OCI-LY3 (cell line): Measurements from ENCODE around the gene ADRA2B.

Source experiments
- H2AFZ ChIP-seq: fragments of 200-600, 300-600 bp; shearing (Covaris generic); 2 replicates; pipeline ENCODE4 v1.6.0; 2014; ENCODE audit warnings: antibody characterized with exemption, low read depth, low read length
- H3K27ac ChIP-seq: fragments of 200-600, 300-600 bp; sonication (generic); 2 replicates; pipeline ENCODE4 v1.5.1; 2014; ENCODE audit warnings: mild to moderate bottlenecking, low read length, moderate library complexity, mixed read lengths
- H3K27me3 ChIP-seq: fragments of 200-600, 300-600 bp; sonication (generic); 2 replicates; pipeline ENCODE4 v1.6.1; 2014; ENCODE audit warnings: low read depth, low read length, mixed read lengths
- H3K36me3 ChIP-seq: fragments of 200-600, 300-600 bp; sonication (generic); replicated peaks from 2 replicates; pipeline ENCODE3; 2014; ENCODE audit warnings: low read depth, low read length, mixed read lengths
- H3K4me1 ChIP-seq: fragments of 300-600, 200-600 bp; sonication (generic); 2 replicates; pipeline ENCODE4 v1.6.1; 2014; ENCODE audit warnings: low read length, mixed read lengths
- H3K4me2 ChIP-seq: fragments of 200-600, 300-600 bp; sonication (generic); 2 replicates; pipeline ENCODE4 v1.6.1; 2014; ENCODE audit warnings: low read length, mixed read lengths
- H3K4me3 ChIP-seq: fragments of 300-600, 200-600 bp; sonication (generic); 2 replicates; pipeline ENCODE4 v1.5.1; 2014; ENCODE audit warnings: antibody characterized with exemption, mild to moderate bottlenecking, low read length, moderate library complexity
- H3K79me2 ChIP-seq: fragments of 300-600, 200-600 bp; shearing (Covaris generic); 2 replicates; pipeline ENCODE4 v1.6.1; 2014; ENCODE audit warnings: mild to moderate bottlenecking, low read length, mixed read lengths
- H3K9ac ChIP-seq: fragments of 300-600, 200-600 bp; shearing (Covaris generic); 2 replicates; pipeline ENCODE4 v1.6.0; 2014; ENCODE audit warnings: mild to moderate bottlenecking, low read length, moderate library complexity
- H3K9me3 ChIP-seq: fragments of 200-600, 300-600 bp; shearing (Covaris generic); 2 replicates; pipeline ENCODE4 v1.6.1; 2014; ENCODE audit warnings: low read length, mixed read lengths; ENCODE audit not compliant: insufficient read depth
- H4K20me1 ChIP-seq: fragments of 200-600, 300-600 bp; sonication (generic); 2 replicates; pipeline ENCODE4 v1.6.1; 2016; ENCODE audit warnings: low read length, mixed read lengths; ENCODE audit not compliant: insufficient read depth
- CTCF ChIP-seq: fragments of 200-600, 300-600 bp; sonication (generic); IDR thresholded peaks from 2 replicates; pipeline ENCODE4 v1.5.1; 2014; ENCODE audit warnings: antibody characterized with exemption, low read length, low read depth
- EZH2phosphoT487 ChIP-seq: fragments of 200-600 bp; shearing (Covaris generic); IDR thresholded peaks from 2 replicates; pipeline ENCODE4 v1.6.1; 2018; ENCODE audit warnings: antibody characterized with exemption, mixed run types, low read depth

Gene ADRA2B

GRCh38 chr2:96098900-96099590, 17.3 kb downstream of the ADRA2B start:
- Histone ChIP-seq H3K79me2 (no peaks in the 10 kb centered on the region), H3K4me1 (no peaks in the 10 kb centered on the region), H4K20me1 (no peaks in the 10 kb centered on the region), H3K27ac (no peak overlapping the region), H3K27me3 (peaks cover 6% of the 10 kb centered on the region), H3K4me3 (no peak overlapping the region), H3K36me3 (no peaks in the 10 kb centered on the region), H3K9ac (no peak overlapping the region), H2AFZ (no peak overlapping the region), H3K4me2 (no peak overlapping the region), H3K9me3 (no peaks in the 10 kb centered on the region)
- TF ChIP-seq CTCF (no peak), EZH2phosphoT487 (no peak)

- H3K27me3 ChIP-seq = peaks cover 6% of the 10 kb centered on the region
- no peak overlapping the region for H3K4me3 ChIP-seq
- H3K4me1 ChIP-seq = no peaks in the 10 kb centered on the region
- H4K20me1 ChIP-seq = no peaks in the 10 kb centered on the region
- H3K4me2 ChIP-seq = no peak overlapping the region
- H3K36me3 ChIP-seq = no peaks in the 10 kb centered on the region
- no peaks in the 10 kb centered on the region for H3K79me2 ChIP-seq
- TF ChIP-seq CTCF (no peak), EZH2phosphoT487 (no peak)
- H3K9me3 ChIP-seq = no peaks in the 10 kb centered on the region
- no peak overlapping the region for H2AFZ ChIP-seq
- H3K9ac ChIP-seq = no peak overlapping the region
- no peak overlapping the region for H3K27ac ChIP-seq
Measured at GRCh38 chr2:96097951-96098823, 18.2 kb downstream of the ADRA2B start.

- Histone ChIP-seq H3K4me2 (no peak overlapping the region), H3K9me3 (no peaks in the 10 kb centered on the region), H3K27me3 (peaks cover 6% of the 10 kb centered on the region), H3K4me1 (no peaks in the 10 kb centered on the region), H3K27ac (no peak overlapping the region), H2AFZ (no peak overlapping the region), H3K36me3 (no peaks in the 10 kb centered on the region), H3K79me2 (no peaks in the 10 kb centered on the region), H3K9ac (no peak overlapping the region), H4K20me1 (no peaks in the 10 kb centered on the region), H3K4me3 (no peak overlapping the region)
- TF ChIP-seq EZH2phosphoT487 = no peak
- no peak for TF ChIP-seq CTCF
Measured at GRCh38 chr2:96097441-96097840, 18.9 kb downstream of the ADRA2B start.

- no peak overlapping the region for H3K27ac ChIP-seq
- H3K9ac ChIP-seq = no peak overlapping the region
- TF ChIP-seq EZH2phosphoT487 (no peak), CTCF (no peak)
- H2AFZ ChIP-seq = no peak overlapping the region
- peaks cover 6% of the 10 kb centered on the region for H3K27me3 ChIP-seq
- no peaks in the 10 kb centered on the region for H3K4me1 ChIP-seq
- H3K9me3 ChIP-seq = no peaks in the 10 kb centered on the region
- H3K79me2 ChIP-seq = no peaks in the 10 kb centered on the region
- H3K4me2 ChIP-seq = no peak overlapping the region
- H3K4me3 ChIP-seq = no peak overlapping the region
- H4K20me1 ChIP-seq = no peaks in the 10 kb centered on the region
- H3K36me3 ChIP-seq = no peaks in the 10 kb centered on the region
Measured at GRCh38 chr2:96095116-96095636, 21.2 kb downstream of the ADRA2B start.
